SH-SY5Y (cell line): ENCODE data around the gene HAND2.

Source experiments
- GATA2 ChIP-seq: IDR thresholded peaks from 2 replicates; pipeline ENCODE4 v1.6.1; 2011; ENCODE audit warnings: mild to moderate bottlenecking, low read depth, low read length
- GATA3 ChIP-seq: IDR thresholded peaks from 2 replicates; pipeline ENCODE4 v1.6.1; 2011; ENCODE audit warnings: low read depth, mild to moderate bottlenecking, low read length, moderate library complexity

DNA sequence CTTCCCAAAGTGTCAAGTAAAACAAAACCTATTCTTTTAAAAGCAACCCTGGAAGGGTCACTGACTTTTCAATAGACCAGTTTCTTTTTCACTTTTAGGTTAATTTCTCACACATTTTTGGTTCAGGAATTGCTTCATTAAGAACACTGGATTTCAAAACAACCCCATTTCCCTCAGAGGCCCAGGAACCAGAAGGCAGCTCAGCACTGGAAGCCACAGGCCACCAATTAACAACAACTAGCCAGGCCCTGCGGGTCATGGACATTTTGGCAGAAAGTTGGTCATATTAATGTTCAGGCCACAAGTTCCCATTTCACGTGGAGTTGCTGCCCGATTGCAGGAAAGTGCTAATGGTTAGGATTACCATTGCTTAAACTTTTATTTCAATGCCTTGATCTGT, 39.8 kb downstream of the HAND2 start:
- no peak for TF ChIP-seq GATA2
- TF ChIP-seq GATA3, result no peak
